Measurements from ENCODE around the gene PC.
A peak's percentile ranks its signal among the peaks of the same experiment; 100 is the strongest.

The PC gene

GRCh38 chr11:66910016-66910415, 48.2 kb downstream of the PC start:
- no peak for DNase-seq

GRCh38 chr11:66909181-66909580, 49.0 kb downstream of the PC start:
- DNase-seq = no peak

- no peak for DNase-seq
Observed at GRCh38 chr11:66907751-66908630, 50.2 kb downstream of the PC start.

GRCh38 chr11:66906061-66906733, 52.0 kb downstream of the PC start:
- DNase-seq = no peak

DNA sequence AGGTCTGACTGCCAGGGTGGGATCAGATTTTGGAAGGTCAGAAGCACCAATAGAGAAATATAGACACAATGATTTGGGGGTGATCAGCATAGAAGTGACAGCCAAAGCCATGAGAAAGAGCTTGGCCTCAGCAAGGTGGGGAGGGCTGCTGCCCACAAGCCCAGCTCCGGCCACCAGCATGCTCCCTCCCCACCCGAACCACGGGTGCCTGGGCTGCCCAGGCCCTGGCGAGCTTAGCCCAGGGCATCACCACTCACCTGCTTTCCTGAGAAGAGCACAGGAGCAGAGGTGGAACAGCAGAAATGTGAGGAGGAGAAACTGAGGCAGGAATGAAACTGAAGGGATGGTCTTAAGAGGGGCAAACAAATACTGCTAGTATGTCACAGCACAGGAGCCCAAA, 52.6 kb downstream of the PC start:
- DNase-seq = no peak

GRCh38 chr11:66904981-66905521, 53.1 kb downstream of the PC start:
- DNase-seq = no peak

- DNase-seq = no peak
Observed at GRCh38 chr11:66904561-66904960, 53.6 kb downstream of the PC start.

DNA sequence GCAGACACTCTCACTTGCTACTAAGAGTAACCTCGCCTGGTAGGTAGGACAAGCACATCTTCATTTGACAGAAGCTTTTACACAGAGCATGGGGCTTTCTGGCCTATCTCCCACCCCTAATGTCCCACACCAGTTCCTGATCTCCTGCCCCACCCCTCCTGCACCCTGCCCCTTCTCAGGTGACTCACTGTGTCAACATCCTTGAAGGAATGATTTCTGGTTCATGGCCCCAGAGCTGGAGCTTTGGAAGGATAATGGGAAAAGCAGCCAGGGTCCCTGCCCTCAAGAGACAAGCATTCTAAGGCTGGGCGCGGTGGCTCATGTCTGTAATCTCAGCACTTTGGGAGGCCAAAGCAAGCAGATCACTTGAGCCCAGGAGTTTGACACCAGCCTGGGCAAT, 54.1 kb downstream of the PC start:
- DNase-seq = no peak

DNA sequence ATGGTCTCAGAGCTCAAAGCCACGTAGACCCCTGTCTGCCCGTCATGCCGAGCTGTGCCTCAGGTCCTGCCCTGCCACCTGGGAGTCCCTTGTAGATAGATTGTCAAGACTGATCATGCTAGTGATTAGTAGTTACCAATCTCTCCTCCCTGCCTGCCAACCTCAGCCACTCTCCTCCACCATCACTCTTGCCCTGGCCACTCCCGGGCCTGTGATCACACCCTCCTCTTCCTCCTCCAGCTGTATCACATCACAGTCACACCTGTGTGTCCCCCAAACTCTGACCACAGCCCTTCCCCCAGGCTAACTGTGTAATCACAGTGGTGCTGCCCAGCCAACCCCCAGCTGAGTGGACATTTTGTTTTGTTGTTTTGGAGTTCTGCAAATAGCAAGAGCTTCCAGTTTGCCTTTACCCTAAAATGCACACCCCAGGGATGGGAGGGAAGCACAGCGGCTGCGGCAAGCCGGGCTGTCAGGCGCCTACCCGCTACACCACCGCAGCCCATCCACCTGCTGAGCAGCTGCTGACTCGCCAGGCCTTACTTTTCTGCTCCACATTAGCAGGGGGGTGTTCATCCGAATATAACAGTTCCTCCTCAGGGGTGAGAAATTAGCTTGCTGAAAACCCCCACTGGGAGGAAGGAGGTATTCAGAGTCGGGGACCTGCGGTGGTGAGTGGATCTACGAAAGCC, 55.6 kb downstream of the PC start:
- DNase-seq = no peak

DNA sequence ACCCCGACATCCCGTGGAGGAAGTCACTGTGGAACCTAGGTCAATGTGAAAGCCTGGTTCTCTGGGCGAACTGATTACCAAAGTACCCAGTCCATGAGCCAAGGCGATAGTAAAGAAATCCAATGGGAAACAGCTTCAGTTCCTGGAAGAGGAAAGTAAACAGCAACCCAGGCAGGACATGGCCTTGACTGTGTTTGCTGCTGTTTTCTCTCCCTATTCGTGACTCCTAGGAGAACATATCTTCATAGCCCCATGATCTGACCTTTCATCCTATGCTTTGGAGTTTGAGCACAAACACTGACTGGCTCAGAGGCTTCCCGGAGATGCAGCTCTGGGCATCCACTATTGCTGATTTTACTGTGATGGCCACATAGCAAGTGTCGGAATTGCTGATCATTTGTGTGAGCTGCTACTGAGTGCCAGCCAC, 56.2 kb downstream of the PC start:
- no peak for DNase-seq

DNA sequence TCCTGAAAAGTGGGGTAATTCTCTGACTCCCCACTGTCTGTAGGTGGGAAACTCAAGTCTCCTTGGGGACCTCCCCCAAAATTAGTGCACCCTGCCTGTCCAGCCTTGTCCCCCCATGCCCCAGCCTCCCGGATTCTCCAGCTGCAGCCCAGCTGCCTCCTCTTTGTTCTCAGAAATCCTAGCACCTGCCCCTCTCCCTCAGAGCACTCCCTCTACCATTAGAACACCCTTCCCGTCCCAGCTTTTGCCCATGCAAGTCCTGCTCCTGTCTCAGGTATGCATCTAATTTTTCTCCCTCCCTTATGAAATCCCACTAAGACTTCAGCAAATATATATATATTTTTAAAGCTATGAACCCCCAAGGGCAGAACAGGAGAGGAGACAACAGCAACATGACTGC, 64.0 kb downstream of the PC start:
- DNase-seq = no peak

- DNase-seq = no peak
Observed at GRCh38 chr11:66892911-66893310, 65.3 kb downstream of the PC start.

- peak in 1 of 2 experiments; percentile 27 for DNase-seq
Observed at GRCh38 chr11:66891851-66892660, 66.1 kb downstream of the PC start.

DNA sequence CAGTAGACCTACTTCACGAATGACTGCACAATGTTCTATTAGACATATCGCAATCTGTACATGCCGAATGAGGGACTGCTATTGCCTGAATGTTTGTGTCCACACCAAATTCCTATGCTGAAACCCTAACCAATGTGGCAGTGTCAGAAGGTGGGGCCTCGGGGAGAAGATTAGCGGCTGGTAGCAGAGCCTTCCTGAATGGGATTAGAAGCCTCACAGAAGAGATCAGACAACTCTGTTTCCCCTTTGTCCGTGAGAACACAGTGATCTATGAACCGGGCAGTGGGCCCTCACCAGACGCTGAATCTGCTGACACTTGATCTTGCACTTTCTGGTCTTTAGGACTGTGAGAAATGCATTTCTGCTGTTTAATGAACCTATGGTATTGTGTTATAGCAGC, 68.2 kb downstream of the PC start:
- DNase-seq = no peak

- no peak for DNase-seq
Observed at GRCh38 chr11:66888282-66888681, 69.9 kb downstream of the PC start.

GRCh38 chr11:66887526-66887925, 70.7 kb downstream of the PC start:
- no peak for DNase-seq

DNA sequence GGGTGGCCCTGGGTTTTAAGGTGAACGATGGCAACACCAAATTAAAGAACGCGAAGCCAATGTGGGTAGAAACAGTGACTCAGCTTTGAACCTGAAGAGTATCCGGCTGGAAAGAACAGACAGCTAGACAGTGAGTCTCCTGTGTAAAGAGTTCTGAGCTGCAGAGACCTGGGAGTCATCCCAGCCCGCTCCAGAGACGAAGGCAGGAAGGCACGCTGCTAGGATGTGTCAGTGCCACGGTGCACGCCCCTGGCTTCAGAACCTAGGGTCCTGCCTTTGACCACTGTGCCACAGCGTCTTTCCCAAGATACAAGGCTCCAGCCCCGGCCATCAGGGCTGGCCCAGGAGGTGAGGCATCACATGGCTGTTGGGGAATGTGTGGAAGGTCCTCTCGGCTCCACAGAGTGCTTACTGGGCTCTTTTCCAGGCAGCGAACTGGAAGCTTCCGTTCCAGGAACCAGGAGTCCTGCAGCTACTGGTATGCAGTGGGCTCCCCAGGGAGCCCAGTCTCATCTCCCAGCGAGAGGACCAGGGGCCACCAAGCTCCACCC, 71.4 kb downstream of the PC start:
- no peak for DNase-seq

DNA sequence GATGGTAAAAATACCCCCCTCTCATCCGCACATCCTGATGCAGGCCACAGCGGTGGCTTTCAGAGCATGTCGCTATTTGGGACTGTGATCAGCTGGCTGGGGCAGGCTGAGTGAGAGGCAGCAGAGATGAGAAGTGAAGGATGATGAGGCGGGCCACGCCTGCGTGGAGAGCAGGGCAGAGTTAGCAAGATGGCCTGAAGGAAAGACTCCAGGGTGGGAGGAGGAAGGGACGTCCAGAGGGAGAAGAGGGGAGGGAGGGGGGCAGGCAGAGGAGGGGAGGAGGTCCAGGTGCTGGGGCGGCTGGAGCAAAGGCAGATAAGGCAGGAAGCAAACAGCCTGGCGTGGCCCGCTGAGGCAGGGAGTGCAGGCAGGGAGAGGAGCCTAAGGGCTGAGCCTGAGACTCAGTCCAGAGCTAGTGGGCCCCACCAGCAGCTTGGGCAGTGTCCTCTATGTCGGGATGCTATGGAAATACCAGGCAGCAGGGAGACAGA, 72.2 kb downstream of the PC start:
- no peak for DNase-seq

DNA sequence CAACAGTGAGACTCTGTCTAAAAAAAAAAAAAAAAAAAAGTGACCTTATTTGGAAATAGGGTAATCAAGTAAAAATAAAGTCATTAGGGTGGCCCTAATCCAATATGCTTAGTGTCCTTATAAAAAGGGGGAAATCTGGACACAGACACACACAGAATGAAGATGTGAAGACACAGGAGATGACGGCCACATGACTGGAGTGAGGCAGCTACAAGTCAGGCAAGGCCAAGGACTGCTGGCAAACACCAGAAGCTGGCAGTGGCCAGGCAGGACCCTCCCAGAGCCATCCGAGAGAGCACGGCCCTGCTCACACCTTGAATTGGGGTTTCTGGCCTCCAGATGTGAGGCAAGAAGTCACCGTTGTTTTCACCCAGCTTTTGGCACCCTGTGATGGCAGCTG, 72.7 kb downstream of the PC start:
- no peak for DNase-seq

GRCh38 chr11:66884443-66884842, 73.7 kb downstream of the PC start:
- no peak for DNase-seq

GRCh38 chr11:66883016-66883965, 74.9 kb downstream of the PC start:
- DNase-seq = peak; percentile 20 to 42
